PC-9 (cell line): ENCODE measurements around the gene ARRB1. TPM values are rescaled to one million over a fixed set of nuclear protein-coding genes. Genes with fewer than 3 reads are reported as not detected.

Source experiments
- BruUV-seq: library from RNA; stranded (reverse); fragments of 400-500 nt; replicated peaks from 2 replicates; lab custom pipeline; 2021; lab: Mats Ljungman, UMichigan
- CTCF ChIA-PET: fragments of 300-600 bp; sonication (Branson Sonifier 250); formaldehyde crosslinking; loops from one replicate; lab custom pipeline; 2022; ENCODE audit warnings: antibody characterized with exemption; lab: Charles Lee
- POLR2A ChIA-PET: fragments of 300-600 bp; sonication (Branson Sonifier 250); formaldehyde crosslinking; loops from one replicate; lab custom pipeline; 2022; ENCODE audit warnings: antibody characterized with exemption; ENCODE audit not compliant: unreplicated experiment; lab: Charles Lee
- DNase-seq, 2 experiments: peaks; one replicate each; pipeline versions ENCODE4 v3.0.0 to v3.0.0-alpha.2; 2015 to 2022; ENCODE audit warnings: mixed read lengths in 1 of 2
- H2AFZ ChIP-seq: fragments of 200-600 bp; sonication (generic); 2 replicates; pipeline ENCODE4 v1.8.1; 2017; ENCODE audit warnings: antibody characterized with exemption
- H3F3A ChIP-seq: fragments of 200-600 bp; sonication (generic); 2 replicates; pipeline ENCODE4 v1.8.1; 2017; ENCODE audit warnings: antibody characterized with exemption, mild to moderate bottlenecking, low read depth; ENCODE audit not compliant: insufficient read depth
- H3K27ac ChIP-seq: fragments of 200-600 bp; sonication (generic); 2 replicates; pipeline ENCODE4 v1.6.1; 2016; ENCODE audit warnings: mixed run types
- H3K27me3 ChIP-seq: fragments of 200-600 bp; sonication (generic); 2 replicates; pipeline ENCODE4 v1.6.1; 2016; ENCODE audit warnings: low read depth, mixed run types; ENCODE audit not compliant: insufficient read depth
- H3K36me3 ChIP-seq: fragments of 200-600 bp; sonication (generic); 2 replicates; pipeline ENCODE4 v1.6.1; 2016; ENCODE audit warnings: low read depth, mixed run types
- H3K4me1 ChIP-seq: fragments of 200-600 bp; sonication (generic); replicated peaks from 2 replicates; pipeline ENCODE4 v1.6.1; 2016; ENCODE audit warnings: mixed run types; ENCODE audit not compliant: insufficient read depth
- H3K4me2 ChIP-seq: fragments of 200-600 bp; sonication (generic); 2 replicates; pipeline ENCODE4 v1.6.1; 2017; ENCODE audit warnings: mixed run types
- H3K4me3 ChIP-seq: fragments of 200-600 bp; sonication (generic); 2 replicates; pipeline ENCODE4 v1.6.1; 2016; ENCODE audit warnings: mixed run types
- H3K79me2 ChIP-seq: fragments of 200-600 bp; sonication (generic); 2 replicates; pipeline ENCODE4 v1.6.1; 2017; ENCODE audit warnings: low read depth, mixed run types
- H3K9me2 ChIP-seq: fragments of 200-600 bp; sonication (generic); 2 replicates; pipeline ENCODE4 v1.8.1; 2017; ENCODE audit warnings: mild to moderate bottlenecking; ENCODE audit not compliant: insufficient read depth
- H3K9me3 ChIP-seq: fragments of 200-600 bp; sonication (generic); 2 replicates; pipeline ENCODE4 v1.8.1; 2016; ENCODE audit warnings: low read depth; ENCODE audit not compliant: insufficient read depth
- H4K20me1 ChIP-seq: fragments of 200-600 bp; sonication (generic); 2 replicates; pipeline ENCODE4 v1.8.1; 2017; ENCODE audit not compliant: insufficient read depth
- EZH2 ChIP-seq: fragments of 200-600 bp; sonication (generic); IDR thresholded peaks from 2 replicates; pipeline ENCODE4 v1.8.0; 2017; ENCODE audit warnings: antibody characterized with exemption, low read depth
- intact Hi-C: fragments of 100-400 bp; cut with micrococcal nuclease; formaldehyde crosslinking; loops from one replicate; pipeline ENCODE4 v1.10.0; 2022; ENCODE audit not compliant: unreplicated experiment
- total RNA-seq: library from RNA; stranded (reverse); gene quantifications from 2 replicates; pipeline ENCODE4 v1.2.3, GENCODE V29; 2021
- TF ChIP-seq, protein P1 (sequence below): fragments of 200-600 bp; sonication (generic); conservative IDR thresholded peaks from 2 replicates; pipeline ENCODE4 v1.6.1; 2017; ENCODE audit warnings: mixed run types, antibody characterized with exemption, mild to moderate bottlenecking, moderate library complexity

Gene ARRB1
- total RNA-seq, 1 experiment from 2014 or later = 31.8 TPM

GRCh38 chr11:75240311-75241035, 111.0 kb downstream of the ARRB1 start, which contains the start of gene TPBGL:
TSS of gene TPBGL (plus strand) at chr11:75240774. CDS start at chr11:75241050, 276 bp downstream.
- Histone ChIP-seq H3K27me3 (peaks cover 56% of the 10 kb centered on the region), H3K4me3 (no peak within 1 kb of the TSS), H3K4me1 (no peaks in the 10 kb centered on the region), H2AFZ (no peak within 1 kb of the TSS), H3K27ac (no peak within 1 kb of the TSS), H3F3A (no peaks in the 10 kb centered on the region), H3K9me3 (no peaks in the 10 kb centered on the region), H3K4me2 (no peak within 1 kb of the TSS), H3K9me2 (no peaks in the 10 kb centered on the region), H4K20me1 (no peaks in the 10 kb centered on the region), H3K79me2 (no peaks in the 10 kb centered on the region), H3K36me3 (no peaks in the 10 kb centered on the region)
- CTCF ChIA-PET = interaction anchor here (0.7 to 0.9 kb wide), 2 partner anchors 217 to 218 kb away, joined by 3 read pairs; no protein-coding TSS in a partner anchor
- POLR2A ChIA-PET = no interaction called here
- TF ChIP-seq, protein P1, sequence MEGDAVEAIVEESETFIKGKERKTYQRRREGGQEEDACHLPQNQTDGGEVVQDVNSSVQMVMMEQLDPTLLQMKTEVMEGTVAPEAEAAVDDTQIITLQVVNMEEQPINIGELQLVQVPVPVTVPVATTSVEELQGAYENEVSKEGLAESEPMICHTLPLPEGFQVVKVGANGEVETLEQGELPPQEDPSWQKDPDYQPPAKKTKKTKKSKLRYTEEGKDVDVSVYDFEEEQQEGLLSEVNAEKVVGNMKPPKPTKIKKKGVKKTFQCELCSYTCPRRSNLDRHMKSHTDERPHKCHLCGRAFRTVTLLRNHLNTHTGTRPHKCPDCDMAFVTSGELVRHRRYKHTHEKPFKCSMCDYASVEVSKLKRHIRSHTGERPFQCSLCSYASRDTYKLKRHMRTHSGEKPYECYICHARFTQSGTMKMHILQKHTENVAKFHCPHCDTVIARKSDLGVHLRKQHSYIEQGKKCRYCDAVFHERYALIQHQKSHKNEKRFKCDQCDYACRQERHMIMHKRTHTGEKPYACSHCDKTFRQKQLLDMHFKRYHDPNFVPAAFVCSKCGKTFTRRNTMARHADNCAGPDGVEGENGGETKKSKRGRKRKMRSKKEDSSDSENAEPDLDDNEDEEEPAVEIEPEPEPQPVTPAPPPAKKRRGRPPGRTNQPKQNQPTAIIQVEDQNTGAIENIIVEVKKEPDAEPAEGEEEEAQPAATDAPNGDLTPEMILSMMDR = no peak
- no peak for TF ChIP-seq EZH2
- no peak for DNase-seq
- BruUV-seq = no TSS peak
- intact Hi-C loops = loop anchor here (2.0 kb wide), 1 partner anchor 218 kb away; no protein-coding TSS in a partner anchor

- no peaks in the 10 kb centered on the region for H3F3A ChIP-seq
- peaks cover 56% of the 10 kb centered on the region for H3K27me3 ChIP-seq
- POLR2A ChIA-PET = no interaction called here
- no peak overlapping the region for H3K4me2 ChIP-seq
- intact Hi-C loops = loop anchor here (2.0 kb wide), 1 partner anchor 217 kb away; no protein-coding TSS in a partner anchor
- TF ChIP-seq, protein P1 = no peak
- no peak for TF ChIP-seq EZH2
- H3K9me2 ChIP-seq = no peaks in the 10 kb centered on the region
- no peak overlapping the region for H3K4me3 ChIP-seq
- no peaks in the 10 kb centered on the region for H3K4me1 ChIP-seq
- H3K27ac ChIP-seq = no peak overlapping the region
- H4K20me1 ChIP-seq = no peaks in the 10 kb centered on the region
- no peak for DNase-seq
- no TSS peak for BruUV-seq
- H2AFZ ChIP-seq = no peak overlapping the region
- CTCF ChIA-PET = interaction anchor here (0.8 to 0.9 kb wide), 2 partner anchors 9 to 217 kb away, joined by 3 read pairs; no protein-coding TSS in a partner anchor
- H3K9me3 ChIP-seq = no peaks in the 10 kb centered on the region
- H3K79me2 ChIP-seq = no peaks in the 10 kb centered on the region
- no peaks in the 10 kb centered on the region for H3K36me3 ChIP-seq
Measured at GRCh38 chr11:75239531-75240290, 111.8 kb downstream of the ARRB1 start.

GRCh38 chr11:75238595-75239440, 112.6 kb downstream of the ARRB1 start:
- H2AFZ ChIP-seq = no peak overlapping the region
- no peaks in the 10 kb centered on the region for H3F3A ChIP-seq
- no peaks in the 10 kb centered on the region for H3K9me3 ChIP-seq
- H3K36me3 ChIP-seq = no peaks in the 10 kb centered on the region
- no peak overlapping the region for H3K4me2 ChIP-seq
- H3K27ac ChIP-seq = no peak overlapping the region
- CTCF ChIA-PET = interaction anchor here (0.6 to 0.8 kb wide), 3 partner anchors 10 to 34 kb away, joined by 3 to 6 read pairs (median 5); no protein-coding TSS in a partner anchor
- H3K4me1 ChIP-seq = no peaks in the 10 kb centered on the region
- no peaks in the 10 kb centered on the region for H3K79me2 ChIP-seq
- H3K9me2 ChIP-seq = no peaks in the 10 kb centered on the region
- no peak for TF ChIP-seq EZH2
- TF ChIP-seq, protein P1 = no peak
- POLR2A ChIA-PET = no interaction called here
- DNase-seq = no peak
- peaks cover 47% of the 10 kb centered on the region for H3K27me3 ChIP-seq
- intact Hi-C loops = no loop called here
- no TSS peak for BruUV-seq
- no peak overlapping the region for H3K4me3 ChIP-seq
- no peaks in the 10 kb centered on the region for H4K20me1 ChIP-seq
